H1 (cell line): ENCODE data around the gene LSG1. TPM values are rescaled to one million over a fixed set of nuclear protein-coding genes. Genes with fewer than 3 reads are reported as not detected.
A peak's percentile ranks its signal among the peaks of the same experiment; 100 is the strongest.

Source experiments
- CTCF ChIA-PET: fragments of 300-600 bp; sonication (Branson Sonifier 250); formaldehyde crosslinking; loops from one replicate; lab custom pipeline; 2021; ENCODE audit not compliant: partially characterized antibody; lab: Charles Lee
- POLR2A ChIA-PET: fragments of 300-600 bp; sonication (Branson Sonifier 250); formaldehyde crosslinking; loops from one replicate; lab custom pipeline; 2021; ENCODE audit warnings: inconsistent platforms; ENCODE audit not compliant: partially characterized antibody; lab: Charles Lee
- DNase-seq, 2 experiments: peaks; one replicate each; pipeline versions ENCODE4 v3.0.0 to v3.0.0-alpha.2; 2010 to 2022; ENCODE audit warnings: low spot score in 2 of 2, low read depth in 1 of 2, mixed read lengths in 1 of 2
- FAIRE-seq: peaks from 2 replicates; lab custom pipeline; 2011; peaks lifted over from hg19 to GRCh38; lab: Jason Lieb, UNC
- H2AFZ ChIP-seq: 2 replicates; pipeline ENCODE4 v1.8.1; 2012; ENCODE audit warnings: low read length, inconsistent platforms
- H2AK5ac ChIP-seq: 2 replicates; pipeline ENCODE4 v1.6.1; 2013; ENCODE audit warnings: low read depth, low read length
- H2BK120ac ChIP-seq: replicated peaks from 2 replicates; pipeline ENCODE3; 2013; ENCODE audit warnings: low read depth, low read length, inconsistent platforms
- H2BK12ac ChIP-seq: 2 replicates; pipeline ENCODE4 v1.6.1; 2013; ENCODE audit warnings: low read depth, low read length
- H2BK15ac ChIP-seq: 2 replicates; pipeline ENCODE4 v1.6.1; 2013; ENCODE audit warnings: low read length
- H2BK20ac ChIP-seq: 2 replicates; pipeline ENCODE4 v1.6.1; 2013; ENCODE audit warnings: low read length
- H2BK5ac ChIP-seq: 2 replicates; pipeline ENCODE4 v1.6.1; 2013; ENCODE audit warnings: low read depth, low read length
- H3K14ac ChIP-seq: 2 replicates; pipeline ENCODE4 v1.6.1; 2013; ENCODE audit warnings: inconsistent platforms; ENCODE audit not compliant: insufficient read length
- H3K18ac ChIP-seq: 2 replicates; pipeline ENCODE4 v1.6.1; 2013; ENCODE audit warnings: low read length; ENCODE audit errors: extremely low read depth
- H3K23ac ChIP-seq: 2 replicates; pipeline ENCODE4 v1.6.1; 2013; ENCODE audit warnings: inconsistent platforms; ENCODE audit not compliant: insufficient read length
- H3K23me2 ChIP-seq: 2 replicates; pipeline ENCODE4 v1.6.1; 2013; ENCODE audit warnings: low read depth, low read length
- H3K27ac ChIP-seq: 2 replicates; pipeline ENCODE4 v1.6.1; 2011; ENCODE audit warnings: low read depth, low read length, inconsistent platforms
- H3K27me3 ChIP-seq, 4 experiments: replicated peaks in 1 of 4; 1 replicate in 1 of 4; 2 replicates in 3 of 4; pipeline versions ENCODE4 v1.6.1 to v1.8.1; 2011 to 2013; ENCODE audit warnings: low read length in 3 of 4, mild to moderate bottlenecking in 3 of 4, inconsistent platforms in 2 of 4, mixed read lengths in 2 of 4, moderate library complexity in 1 of 4; ENCODE audit not compliant: control insufficient read depth in 3 of 4, insufficient read depth in 3 of 4; ENCODE audit errors: extremely low read depth in 1 of 4
- H3K36me3 ChIP-seq, 4 experiments: 2 replicates each; pipeline versions ENCODE4 v1.6.1 to v1.8.1; 2011 to 2013; ENCODE audit warnings: mild to moderate bottlenecking in 4 of 4, low read length in 3 of 4, moderate library complexity in 2 of 4, control low read depth in 1 of 4, inconsistent platforms in 1 of 4; ENCODE audit not compliant: insufficient read depth in 4 of 4, control insufficient read depth in 2 of 4
- H3K4ac ChIP-seq: replicated peaks from 2 replicates; pipeline ENCODE3; 2013; ENCODE audit warnings: low read length, low read depth, mixed read lengths, inconsistent platforms; ENCODE audit not compliant: insufficient read length
- H3K4me1 ChIP-seq, 4 experiments: replicated peaks in 1 of 4; 1 replicate in 1 of 4; 2 replicates in 3 of 4; pipeline versions ENCODE4 v1.6.1 to v1.8.1; 2011 to 2013; ENCODE audit warnings: low read length in 3 of 4, inconsistent platforms in 2 of 4, mixed read lengths in 1 of 4; ENCODE audit not compliant: insufficient read depth in 4 of 4, control insufficient read depth in 3 of 4
- H3K4me2 ChIP-seq, 2 experiments: 2 replicates each; pipeline versions ENCODE4 v1.6.1 to v1.8.1; 2011 to 2013; ENCODE audit warnings: low read depth in 2 of 2, low read length in 2 of 2, control low read depth in 1 of 2, inconsistent platforms in 1 of 2, mild to moderate bottlenecking in 1 of 2; ENCODE audit not compliant: insufficient read depth in 1 of 2
- H3K4me3 ChIP-seq, 4 experiments: fragments of 200-600, 300-600 bp in 1 of 4; sonication (generic), shearing (Covaris generic), sonication (Bioruptor Twin) in 1 of 4; 2 replicates each; pipeline versions ENCODE4 v1.5.1 to v1.8.1; 2011 to 2016; ENCODE audit warnings: low read length in 4 of 4, low read depth in 3 of 4, control low read depth in 2 of 4, inconsistent platforms in 2 of 4, mild to moderate bottlenecking in 2 of 4, mixed read lengths in 1 of 4, moderate library complexity in 1 of 4; ENCODE audit not compliant: insufficient read depth in 2 of 4; ENCODE audit errors: extremely low read depth in 1 of 4
- H3K56ac ChIP-seq: replicated peaks from 2 replicates; pipeline ENCODE3; 2013; ENCODE audit warnings: low read depth, mild to moderate bottlenecking, mixed read lengths, low read length, inconsistent platforms; ENCODE audit not compliant: insufficient read length
- H3K79me1 ChIP-seq: 2 replicates; pipeline ENCODE4 v1.6.1; 2013; ENCODE audit warnings: low read depth, low read length, control low read depth
- H3K79me2 ChIP-seq, 2 experiments: 2 replicates each; pipeline versions ENCODE4 v1.6.1 to v1.8.1; 2012 to 2013; ENCODE audit warnings: low read length in 2 of 2, mild to moderate bottlenecking in 2 of 2, inconsistent platforms in 1 of 2; ENCODE audit not compliant: insufficient read depth in 2 of 2, control insufficient read depth in 1 of 2
- H3K9ac ChIP-seq, 4 experiments: replicated peaks in 1 of 4; 1 replicate in 1 of 4; 2 replicates in 3 of 4; pipeline versions ENCODE4 v1.6.1 to v1.8.1; 2011 to 2013; ENCODE audit warnings: low read depth in 3 of 4, low read length in 3 of 4, control low read depth in 2 of 4, mild to moderate bottlenecking in 2 of 4, moderate library complexity in 2 of 4, inconsistent platforms in 1 of 4; ENCODE audit errors: extremely low read depth in 1 of 4
- H3K9me3 ChIP-seq, 2 experiments: 2 replicates each; pipeline versions ENCODE4 v1.6.1 to v1.8.1; 2012 to 2013; ENCODE audit warnings: mild to moderate bottlenecking in 2 of 2, moderate library complexity in 2 of 2, control low read depth in 1 of 2, inconsistent platforms in 1 of 2, low read depth in 1 of 2, low read length in 1 of 2, mixed read lengths in 1 of 2; ENCODE audit not compliant: insufficient read depth in 2 of 2
- H4K20me1 ChIP-seq, 2 experiments: replicated peaks in 1 of 2; 2 replicates each; pipeline versions ENCODE3 to v1.8.1; 2011 to 2013; ENCODE audit warnings: inconsistent platforms in 2 of 2, low read length in 2 of 2, mild to moderate bottlenecking in 1 of 2; ENCODE audit not compliant: insufficient read depth in 2 of 2, control insufficient read depth in 1 of 2
- H4K5ac ChIP-seq: 2 replicates; pipeline ENCODE4 v1.6.1; 2013; ENCODE audit warnings: low read length, low read depth, mixed read lengths, inconsistent platforms; ENCODE audit not compliant: insufficient read length
- H4K8ac ChIP-seq: 2 replicates; pipeline ENCODE4 v1.8.0; 2013; ENCODE audit warnings: mild to moderate bottlenecking, moderate library complexity, low read length, inconsistent platforms; ENCODE audit not compliant: insufficient read depth; ENCODE audit errors: extremely low read depth
- H4K91ac ChIP-seq: replicated peaks from 2 replicates; pipeline ENCODE3; 2013; ENCODE audit warnings: low read length, mixed read lengths, inconsistent platforms; ENCODE audit not compliant: insufficient read length
- BCL11A ChIP-seq, 2 experiments: IDR thresholded peaks; one replicate each; pipeline ENCODE4 v1.6.1; 2011; ENCODE audit warnings: low read depth in 2 of 2, low read length in 2 of 2, mild to moderate bottlenecking in 2 of 2
- CBX8 ChIP-seq: fragments of 300-800, 300-1000 bp; sonication (generic); IDR thresholded peaks from 2 replicates; pipeline ENCODE4 v1.7.1; 2016; ENCODE audit warnings: low read depth, low read length, borderline replicate concordance
- CHD2 ChIP-seq: IDR thresholded peaks from 2 replicates; pipeline ENCODE4 v1.6.1; 2012; ENCODE audit warnings: low read length, improper control_type of control experiment
- CREB1 ChIP-seq: IDR thresholded peaks from 2 replicates; pipeline ENCODE4 v1.6.1; 2012; ENCODE audit warnings: inconsistent platforms
- EGR1 ChIP-seq: IDR thresholded peaks from 2 replicates; pipeline ENCODE4 v1.6.1; 2011; ENCODE audit warnings: low read depth, low read length, borderline replicate concordance
- HDAC6 ChIP-seq: IDR thresholded peaks from one replicate; pipeline ENCODE4 v1.7.1; 2012; ENCODE audit warnings: low read depth, mild to moderate bottlenecking, inconsistent platforms, low read length, moderate library complexity
- KDM4A ChIP-seq: IDR thresholded peaks from one replicate; pipeline ENCODE4 v1.7.1; 2012; ENCODE audit warnings: low read depth, mild to moderate bottlenecking, moderate library complexity, low read length, inconsistent platforms; ENCODE audit not compliant: severe bottlenecking
- PHF8 ChIP-seq: fragments of 200-600 bp; sonication (generic); conservative IDR thresholded peaks from 2 replicates; pipeline ENCODE4 v1.7.1; 2012; ENCODE audit warnings: low read depth, mild to moderate bottlenecking, inconsistent platforms, low read length, moderate library complexity
- RAD21 ChIP-seq, 2 experiments: IDR thresholded peaks in 1 of 2; conservative IDR thresholded peaks in 1 of 2; 2 replicates each; pipeline ENCODE4 v1.6.1; 2011; ENCODE audit warnings: low read depth in 2 of 2, low read length in 2 of 2, improper control_type of control experiment in 1 of 2, inconsistent platforms in 1 of 2, mild to moderate bottlenecking in 1 of 2, moderate library complexity in 1 of 2
- RFX5 ChIP-seq: IDR thresholded peaks from 2 replicates; pipeline ENCODE4 v1.6.1; 2011; ENCODE audit warnings: low read depth, low read length, improper control_type of control experiment, borderline replicate concordance
- TAF1 ChIP-seq: IDR thresholded peaks from 2 replicates; pipeline ENCODE4 v1.6.1; 2011; ENCODE audit warnings: mild to moderate bottlenecking, low read depth, low read length
- WGBS, 2 experiments: shearing (Covaris generic) in 1 of 2; methylation state at CpG; one replicate each; pipeline versions ENCODE4 v1.1.6 to v1.1.7; 2013 to 2015; ENCODE audit warnings: low lambda C conversion rate in 2 of 2, mixed read lengths in 2 of 2, inconsistent platforms in 1 of 2, low coverage in 1 of 2, missing lambda C conversion rate in 1 of 2; ENCODE audit not compliant: insufficient replicate concordance in 2 of 2, insufficient coverage in 1 of 2, insufficient read length in 1 of 2; ENCODE audit errors: extremely low coverage in 1 of 2, missing lambda C conversion rate in 1 of 2; 5-methylcytosine and 5-hydroxymethylcytosine counted together
- polyA plus RNA-seq, 7 experiments: library from polyadenylated mRNA; depleted of rRNA in 3 of 7; stranded (reverse) in 5 of 7; unstranded in 2 of 7; fragments of >200 nt in 5 of 7; fragments of 200-250 nt in 2 of 7; gene quantifications; 1 replicate in 5 of 7; 2 replicates in 1 of 7; 4 replicates in 1 of 7; pipeline versions ENCODE4 v1.2.1 to v1.2.3, GENCODE V29; 2011 to 2013; ENCODE audit warnings: missing spikeins in 2 of 7, mixed read lengths in 2 of 7
- total RNA-seq: library from RNA; stranded (reverse); fragmentation: NEBNext Ultra II Directional; extraction: Animal tissue kit (Norgen Biotek cat#: 25700); gene quantifications from 2 replicates; pipeline ENCODE4 v1.2.1, GENCODE V29; 2021

LSG1 gene
- total and polyA plus RNA-seq, 2 of the 8 experiments (the other 6 are each of a cell fraction or from before 2014, with no cell fraction given): 23.7 to 47.6 TPM

GRCh38 chr3:194675081-194675640, 3.2 kb upstream of the LSG1 start:
- no peak overlapping the region; the same call in 1 of the 2 replicates for H2AK5ac ChIP-seq
- TF ChIP-seq RFX5: no peak
- TF ChIP-seq HDAC6: no peak
- TF ChIP-seq CREB1: no peak
- TF ChIP-seq RAD21 (IDR thresholded peaks at IDR 0.05 in 1 of 2, conservative IDR thresholded peaks at IDR 0.05 in 1 of 2; ENCODE audit: low read depth in 2 of 2, low read length in 2 of 2): no peak
- TF ChIP-seq EGR1: no peak
- no peak for TF ChIP-seq KDM4A
- TF ChIP-seq TAF1: no peak
- TF ChIP-seq PHF8: no peak
- TF ChIP-seq BCL11A (IDR thresholded peaks at IDR 0.05; ENCODE audit: low read depth in 2 of 2, low read length in 2 of 2): no peak
- TF ChIP-seq CHD2: no peak
- no peak for TF ChIP-seq CBX8
- TF ChIP-seq, all 59 proteins: peak for 0
- 0 out of 2 replicates have a peak overlapping the region, but pooled peaks have one; percentile 12 for H4K8ac ChIP-seq
- WGBS, 2 experiments: 80% methylated on average over 12 of the region's 12 CpGs; no CpG with 5 or more reads in 1 of the 2 experiments
- H2BK20ac ChIP-seq: no peak overlapping the region
- peak overlapping the region; percentile 49; the same call in 1 of the 2 replicates for H2AFZ ChIP-seq
- CTCF ChIA-PET: interaction anchor here (0.8 to 13.0 kb wide), 3 partner anchors 9 to 400 kb away, joined by 3 to 110 read pairs (median 3); partner anchors contain the start of gene FAM43A
- H4K91ac ChIP-seq: no peak overlapping the region
- H3K9me3 ChIP-seq: no peaks in the 10 kb centered on the region
- H3K4ac ChIP-seq: no peak overlapping the region
- H2BK5ac ChIP-seq: no peak overlapping the region
- no peak overlapping the region for H3K18ac ChIP-seq
- H3K27me3 ChIP-seq: peaks cover 0 to 2% (median 0%) of the 10 kb centered on the region in 4 experiments; a peak in 2 of 7 replicates
- H3K4me2 ChIP-seq: no peak overlapping the region
- no peak overlapping the region for H3K4me3 ChIP-seq
- no peak overlapping the region for H2BK120ac ChIP-seq
- no peak overlapping the region for H4K5ac ChIP-seq
- H3K27ac ChIP-seq: no peak overlapping the region
- peaks cover 8 to 18% of the 10 kb centered on the region in 2 experiments for H3K79me2 ChIP-seq
- H3K79me1 ChIP-seq: no peaks in the 10 kb centered on the region; the same call in 1 of the 2 replicates
- no peak overlapping the region for H3K56ac ChIP-seq
- H2BK15ac ChIP-seq: no peak overlapping the region
- no peak for DNase-seq
- no peak for FAIRE-seq
- no peak overlapping the region for H3K14ac ChIP-seq
- POLR2A ChIA-PET: interaction anchor here (1.1 kb wide), 2 partner anchors 11 to 432 kb away, joined by 3 read pairs; no protein-coding TSS in a partner anchor
- H3K9ac ChIP-seq: no peak overlapping the region
- H3K4me1 ChIP-seq: peaks cover 0 to 4% (median under 1%) of the 10 kb centered on the region in 4 experiments; a peak in 4 of 7 replicates
- H4K20me1 ChIP-seq: peaks cover 0 to 2% of the 10 kb centered on the region in 2 experiments
- peaks cover 2% of the 10 kb centered on the region; the same call in 1 of the 2 replicates for H3K23me2 ChIP-seq
- H2BK12ac ChIP-seq: no peak overlapping the region
- H3K36me3 ChIP-seq: no peaks in the 10 kb centered on the region
- no peak overlapping the region for H3K23ac ChIP-seq
